ENCODE data around the gene WNT9B. TPM values are rescaled to one million over a fixed set of nuclear protein-coding genes. Genes with fewer than 3 reads are reported as not detected.

The WNT9B gene
- total and polyA plus RNA-seq, 2 of the 13 experiments (the other 11 are each of a cell fraction or from before 2014, with no cell fraction given): not detected

- TF ChIP-seq, protein P1, sequence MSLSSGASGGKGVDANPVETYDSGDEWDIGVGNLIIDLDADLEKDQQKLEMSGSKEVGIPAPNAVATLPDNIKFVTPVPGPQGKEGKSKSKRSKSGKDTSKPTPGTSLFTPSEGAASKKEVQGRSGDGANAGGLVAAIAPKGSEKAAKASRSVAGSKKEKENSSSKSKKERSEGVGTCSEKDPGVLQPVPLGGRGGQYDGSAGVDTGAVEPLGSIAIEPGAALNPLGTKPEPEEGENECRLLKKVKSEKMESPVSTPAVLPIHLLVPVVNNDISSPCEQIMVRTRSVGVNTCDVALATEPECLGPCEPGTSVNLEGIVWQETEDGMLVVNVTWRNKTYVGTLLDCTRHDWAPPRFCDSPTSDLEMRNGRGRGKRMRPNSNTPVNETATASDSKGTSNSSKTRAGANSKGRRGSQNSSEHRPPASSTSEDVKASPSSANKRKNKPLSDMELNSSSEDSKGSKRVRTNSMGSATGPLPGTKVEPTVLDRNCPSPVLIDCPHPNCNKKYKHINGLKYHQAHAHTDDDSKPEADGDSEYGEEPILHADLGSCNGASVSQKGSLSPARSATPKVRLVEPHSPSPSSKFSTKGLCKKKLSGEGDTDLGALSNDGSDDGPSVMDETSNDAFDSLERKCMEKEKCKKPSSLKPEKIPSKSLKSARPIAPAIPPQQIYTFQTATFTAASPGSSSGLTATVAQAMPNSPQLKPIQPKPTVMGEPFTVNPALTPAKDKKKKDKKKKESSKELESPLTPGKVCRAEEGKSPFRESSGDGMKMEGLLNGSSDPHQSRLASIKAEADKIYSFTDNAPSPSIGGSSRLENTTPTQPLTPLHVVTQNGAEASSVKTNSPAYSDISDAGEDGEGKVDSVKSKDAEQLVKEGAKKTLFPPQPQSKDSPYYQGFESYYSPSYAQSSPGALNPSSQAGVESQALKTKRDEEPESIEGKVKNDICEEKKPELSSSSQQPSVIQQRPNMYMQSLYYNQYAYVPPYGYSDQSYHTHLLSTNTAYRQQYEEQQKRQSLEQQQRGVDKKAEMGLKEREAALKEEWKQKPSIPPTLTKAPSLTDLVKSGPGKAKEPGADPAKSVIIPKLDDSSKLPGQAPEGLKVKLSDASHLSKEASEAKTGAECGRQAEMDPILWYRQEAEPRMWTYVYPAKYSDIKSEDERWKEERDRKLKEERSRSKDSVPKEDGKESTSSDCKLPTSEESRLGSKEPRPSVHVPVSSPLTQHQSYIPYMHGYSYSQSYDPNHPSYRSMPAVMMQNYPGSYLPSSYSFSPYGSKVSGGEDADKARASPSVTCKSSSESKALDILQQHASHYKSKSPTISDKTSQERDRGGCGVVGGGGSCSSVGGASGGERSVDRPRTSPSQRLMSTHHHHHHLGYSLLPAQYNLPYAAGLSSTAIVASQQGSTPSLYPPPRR (CRISPR knock-in tag; IDR thresholded peaks at IDR 0.05; ENCODE audit: borderline replicate concordance): no peak
- TF ChIP-seq DRAP1 (CRISPR knock-in tag; IDR thresholded peaks at IDR 0.05) (no peak), PHF8 (CRISPR knock-in tag; IDR thresholded peaks at IDR 0.05) (no peak; the same call in 1 of the 2 replicates), ZNF326 (CRISPR knock-in tag; IDR thresholded peaks at IDR 0.05; ENCODE audit: borderline replicate concordance) (no peak), MEIS2 (CRISPR knock-in tag; IDR thresholded peaks at IDR 0.05) (0 out of 2 replicates have a peak, but pooled peaks have one; percentile 15), ZMYM3 (CRISPR knock-in tag; IDR thresholded peaks at IDR 0.05) (peak; percentile 21; the same call in 1 of the 2 replicates), SMC3 (IDR thresholded peaks at IDR 0.05; ENCODE audit: low read length) (peak; percentile 67), TAF1 (CRISPR knock-in tag; IDR thresholded peaks at IDR 0.05) (0 out of 2 replicates have a peak, but pooled peaks have one; percentile 23), ZNF335 (CRISPR knock-in tag; IDR thresholded peaks at IDR 0.05) (peak; percentile 62; the same call in 1 of the 2 replicates), ATF4 (CRISPR knock-in tag; IDR thresholded peaks at IDR 0.05) (peak in 1 of 2 experiments; percentile 30; a peak in 1 of 4 replicates), JDP2 (CRISPR knock-in tag; IDR thresholded peaks at IDR 0.05; ENCODE audit: borderline replicate concordance) (no peak), FOXA1 (IDR thresholded peaks at IDR 0.05) (no peak), FOXA1 (CRISPR knock-in tag; IDR thresholded peaks at IDR 0.05) (0 out of 2 replicates have a peak, but pooled peaks have one; percentile 57), NR1H2 (CRISPR knock-in tag; IDR thresholded peaks at IDR 0.05; ENCODE audit: borderline replicate concordance, low read depth) (no peak), PHB2 (IDR thresholded peaks at IDR 0.05; ENCODE audit: partially characterized antibody) (no peak)
- TF ChIP-seq, protein P2, sequence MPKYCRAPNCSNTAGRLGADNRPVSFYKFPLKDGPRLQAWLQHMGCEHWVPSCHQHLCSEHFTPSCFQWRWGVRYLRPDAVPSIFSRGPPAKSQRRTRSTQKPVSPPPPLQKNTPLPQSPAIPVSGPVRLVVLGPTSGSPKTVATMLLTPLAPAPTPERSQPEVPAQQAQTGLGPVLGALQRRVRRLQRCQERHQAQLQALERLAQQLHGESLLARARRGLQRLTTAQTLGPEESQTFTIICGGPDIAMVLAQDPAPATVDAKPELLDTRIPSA (CRISPR knock-in tag; IDR thresholded peaks at IDR 0.05; ENCODE audit: borderline replicate concordance): no peak
- TF ChIP-seq, protein P3, sequence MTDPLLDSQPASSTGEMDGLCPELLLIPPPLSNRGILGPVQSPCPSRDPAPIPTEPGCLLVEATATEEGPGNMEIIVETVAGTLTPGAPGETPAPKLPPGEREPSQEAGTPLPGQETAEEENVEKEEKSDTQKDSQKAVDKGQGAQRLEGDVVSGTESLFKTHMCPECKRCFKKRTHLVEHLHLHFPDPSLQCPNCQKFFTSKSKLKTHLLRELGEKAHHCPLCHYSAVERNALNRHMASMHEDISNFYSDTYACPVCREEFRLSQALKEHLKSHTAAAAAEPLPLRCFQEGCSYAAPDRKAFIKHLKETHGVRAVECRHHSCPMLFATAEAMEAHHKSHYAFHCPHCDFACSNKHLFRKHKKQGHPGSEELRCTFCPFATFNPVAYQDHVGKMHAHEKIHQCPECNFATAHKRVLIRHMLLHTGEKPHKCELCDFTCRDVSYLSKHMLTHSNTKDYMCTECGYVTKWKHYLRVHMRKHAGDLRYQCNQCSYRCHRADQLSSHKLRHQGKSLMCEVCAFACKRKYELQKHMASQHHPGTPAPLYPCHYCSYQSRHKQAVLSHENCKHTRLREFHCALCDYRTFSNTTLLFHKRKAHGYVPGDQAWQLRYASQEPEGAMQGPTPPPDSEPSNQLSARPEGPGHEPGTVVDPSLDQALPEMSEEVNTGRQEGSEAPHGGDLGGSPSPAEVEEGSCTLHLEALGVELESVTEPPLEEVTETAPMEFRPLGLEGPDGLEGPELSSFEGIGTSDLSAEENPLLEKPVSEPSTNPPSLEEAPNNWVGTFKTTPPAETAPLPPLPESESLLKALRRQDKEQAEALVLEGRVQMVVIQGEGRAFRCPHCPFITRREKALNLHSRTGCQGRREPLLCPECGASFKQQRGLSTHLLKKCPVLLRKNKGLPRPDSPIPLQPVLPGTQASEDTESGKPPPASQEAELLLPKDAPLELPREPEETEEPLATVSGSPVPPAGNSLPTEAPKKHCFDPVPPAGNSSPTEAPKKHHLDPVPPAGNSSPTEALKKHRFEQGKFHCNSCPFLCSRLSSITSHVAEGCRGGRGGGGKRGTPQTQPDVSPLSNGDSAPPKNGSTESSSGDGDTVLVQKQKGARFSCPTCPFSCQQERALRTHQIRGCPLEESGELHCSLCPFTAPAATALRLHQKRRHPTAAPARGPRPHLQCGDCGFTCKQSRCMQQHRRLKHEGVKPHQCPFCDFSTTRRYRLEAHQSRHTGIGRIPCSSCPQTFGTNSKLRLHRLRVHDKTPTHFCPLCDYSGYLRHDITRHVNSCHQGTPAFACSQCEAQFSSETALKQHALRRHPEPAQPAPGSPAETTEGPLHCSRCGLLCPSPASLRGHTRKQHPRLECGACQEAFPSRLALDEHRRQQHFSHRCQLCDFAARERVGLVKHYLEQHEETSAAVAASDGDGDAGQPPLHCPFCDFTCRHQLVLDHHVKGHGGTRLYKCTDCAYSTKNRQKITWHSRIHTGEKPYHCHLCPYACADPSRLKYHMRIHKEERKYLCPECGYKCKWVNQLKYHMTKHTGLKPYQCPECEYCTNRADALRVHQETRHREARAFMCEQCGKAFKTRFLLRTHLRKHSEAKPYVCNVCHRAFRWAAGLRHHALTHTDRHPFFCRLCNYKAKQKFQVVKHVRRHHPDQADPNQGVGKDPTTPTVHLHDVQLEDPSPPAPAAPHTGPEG (CRISPR knock-in tag; IDR thresholded peaks at IDR 0.05): no peak
These were observed 25.0 kb downstream of the WNT9B start (continued) for GRCh38 chr17:46876353-46876887.
